ENCODE data around the gene ZNF423.

DNA sequence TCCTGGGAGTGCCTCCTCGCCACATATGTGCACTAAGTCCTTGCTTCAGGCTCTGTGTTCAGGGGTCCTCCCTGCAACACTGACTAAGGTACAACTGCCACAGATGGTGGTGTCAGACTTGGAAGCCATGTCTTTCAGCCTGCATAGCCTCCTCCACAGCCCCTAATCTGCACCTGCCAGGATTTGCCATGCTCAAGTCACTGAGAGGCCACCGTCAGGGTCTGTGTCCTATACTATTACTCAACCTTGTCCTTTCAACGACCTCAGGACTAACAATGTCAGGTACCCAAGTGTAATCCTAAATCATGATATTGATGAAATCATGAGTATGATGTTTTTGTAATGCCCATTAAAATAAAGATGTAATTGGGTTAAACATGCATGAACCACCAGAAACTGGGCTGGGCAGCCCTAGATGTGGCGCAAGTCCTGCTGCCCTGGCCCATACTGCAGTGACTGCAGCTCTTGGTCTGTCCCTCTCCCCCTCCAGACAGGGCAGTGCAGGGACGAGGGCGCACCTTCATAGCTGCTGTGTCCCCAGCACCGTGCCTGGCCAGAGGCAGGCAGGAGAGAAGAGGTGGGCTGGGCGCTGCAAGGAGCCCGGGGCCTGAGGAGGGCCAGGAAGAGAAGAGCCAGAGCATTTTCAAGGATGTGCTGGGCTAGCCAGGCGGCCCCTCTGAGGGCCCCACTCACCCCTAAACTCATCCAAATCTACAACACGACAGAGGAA lies 198.0 kb downstream of the ZNF423 start:
- TF ChIP-seq CTCF (IDR thresholded peaks at IDR 0.05) (no peak), POLR2A (IDR thresholded peaks at IDR 0.05) (no peak)

Measured in Peyer's patch (tissue), 4 donors.